HepG2 (cell line): Measurements from ENCODE around the gene PRKCI. TPM values are rescaled to one million over a fixed set of nuclear protein-coding genes. Genes with fewer than 3 reads are reported as not detected.

Experiments used
- KLF15 ChIP-seq: sonication (generic); formaldehyde crosslinking; IDR thresholded peaks from 2 replicates; pipeline ENCODE4 v1.8.1; 2023; ENCODE audit warnings: borderline replicate concordance, mild to moderate bottlenecking, inconsistent platforms, missing genetic modification reagents, mixed read lengths
- PCBP1 ChIP-seq: fragments of 200-400 bp; formaldehyde crosslinking; IDR thresholded peaks from 2 replicates; pipeline ENCODE4 v1.6.1; 2017; ENCODE audit warnings: mild to moderate bottlenecking, low read depth, low read length, borderline replicate concordance
- ZBTB8A ChIP-seq: sonication (generic); formaldehyde crosslinking; IDR thresholded peaks from 2 replicates; pipeline ENCODE4 v1.4.0; 2020; ENCODE audit warnings: mild to moderate bottlenecking, low read depth, missing genetic modification reagents, borderline replicate concordance
- polyA plus RNA-seq, 8 experiments: library from polyadenylated mRNA; depleted of rRNA in 3 of 8; stranded (reverse) in 7 of 8; unstranded in 1 of 8; fragments of >200 nt; fragmentation: Illumina TruSeq in 4 of 8; extraction: Trizol in 4 of 8; gene quantifications; 2 replicates each; pipeline versions ENCODE4 v1.2.1 to v1.2.3, GENCODE V29; 2011 to 2016; ENCODE audit warnings: low read depth in 4 of 8, missing spikeins in 1 of 8, mixed read lengths in 1 of 8; ENCODE audit not compliant: insufficient read depth in 1 of 8
- total RNA-seq, 5 experiments: library from RNA; depleted of rRNA; stranded (reverse); fragments of >200 nt; fragmentation: Illumina TruSeq; extraction: Trizol; gene quantifications; 2 replicates each; pipeline ENCODE4 v1.2.3, GENCODE V29; 2016; ENCODE audit warnings: low read depth in 1 of 5
- TF ChIP-seq, protein P1 (sequence below): sonication (generic); formaldehyde crosslinking; IDR thresholded peaks from 2 replicates; pipeline ENCODE4 v1.4.0; 2020; ENCODE audit warnings: mild to moderate bottlenecking, missing genetic modification reagents
- TF ChIP-seq, protein P2 (sequence below): sonication (generic); formaldehyde crosslinking; IDR thresholded peaks from 2 replicates; pipeline ENCODE4 v1.4.0; 2020; ENCODE audit warnings: low read depth, mild to moderate bottlenecking, missing genetic modification reagents
- TF ChIP-seq, protein P3 (sequence below): sonication (generic); formaldehyde crosslinking; IDR thresholded peaks from 2 replicates; pipeline ENCODE4 v1.4.0; 2020; ENCODE audit warnings: missing genetic modification reagents, mild to moderate bottlenecking, borderline replicate concordance

The PRKCI gene
- total and polyA plus RNA-seq, 2 of the 13 experiments (the other 11 are each of a cell fraction or from before 2014, with no cell fraction given) = 17.2 to 30.4 TPM

DNA sequence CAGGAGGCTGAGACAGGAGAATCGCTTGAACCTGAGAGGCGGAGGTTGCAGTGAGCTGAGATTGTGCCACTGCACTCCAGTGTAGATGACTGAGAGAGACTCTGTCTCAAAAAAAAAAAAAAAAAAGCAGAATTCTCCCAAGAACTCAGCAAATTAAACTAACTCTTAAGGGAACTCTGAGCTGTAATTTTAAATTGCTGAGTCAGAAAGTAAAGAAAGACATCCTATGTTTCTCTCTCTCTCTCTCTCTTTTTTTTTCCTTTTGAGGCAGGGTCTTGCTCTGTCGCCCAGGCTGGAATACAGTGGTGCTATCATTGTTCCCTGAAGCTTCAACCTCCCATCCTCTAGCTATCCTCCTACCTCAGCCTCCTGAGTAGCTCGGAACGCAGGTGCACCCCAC lies 20.7 kb upstream of the PRKCI start (continued):
- TF ChIP-seq, protein P1, sequence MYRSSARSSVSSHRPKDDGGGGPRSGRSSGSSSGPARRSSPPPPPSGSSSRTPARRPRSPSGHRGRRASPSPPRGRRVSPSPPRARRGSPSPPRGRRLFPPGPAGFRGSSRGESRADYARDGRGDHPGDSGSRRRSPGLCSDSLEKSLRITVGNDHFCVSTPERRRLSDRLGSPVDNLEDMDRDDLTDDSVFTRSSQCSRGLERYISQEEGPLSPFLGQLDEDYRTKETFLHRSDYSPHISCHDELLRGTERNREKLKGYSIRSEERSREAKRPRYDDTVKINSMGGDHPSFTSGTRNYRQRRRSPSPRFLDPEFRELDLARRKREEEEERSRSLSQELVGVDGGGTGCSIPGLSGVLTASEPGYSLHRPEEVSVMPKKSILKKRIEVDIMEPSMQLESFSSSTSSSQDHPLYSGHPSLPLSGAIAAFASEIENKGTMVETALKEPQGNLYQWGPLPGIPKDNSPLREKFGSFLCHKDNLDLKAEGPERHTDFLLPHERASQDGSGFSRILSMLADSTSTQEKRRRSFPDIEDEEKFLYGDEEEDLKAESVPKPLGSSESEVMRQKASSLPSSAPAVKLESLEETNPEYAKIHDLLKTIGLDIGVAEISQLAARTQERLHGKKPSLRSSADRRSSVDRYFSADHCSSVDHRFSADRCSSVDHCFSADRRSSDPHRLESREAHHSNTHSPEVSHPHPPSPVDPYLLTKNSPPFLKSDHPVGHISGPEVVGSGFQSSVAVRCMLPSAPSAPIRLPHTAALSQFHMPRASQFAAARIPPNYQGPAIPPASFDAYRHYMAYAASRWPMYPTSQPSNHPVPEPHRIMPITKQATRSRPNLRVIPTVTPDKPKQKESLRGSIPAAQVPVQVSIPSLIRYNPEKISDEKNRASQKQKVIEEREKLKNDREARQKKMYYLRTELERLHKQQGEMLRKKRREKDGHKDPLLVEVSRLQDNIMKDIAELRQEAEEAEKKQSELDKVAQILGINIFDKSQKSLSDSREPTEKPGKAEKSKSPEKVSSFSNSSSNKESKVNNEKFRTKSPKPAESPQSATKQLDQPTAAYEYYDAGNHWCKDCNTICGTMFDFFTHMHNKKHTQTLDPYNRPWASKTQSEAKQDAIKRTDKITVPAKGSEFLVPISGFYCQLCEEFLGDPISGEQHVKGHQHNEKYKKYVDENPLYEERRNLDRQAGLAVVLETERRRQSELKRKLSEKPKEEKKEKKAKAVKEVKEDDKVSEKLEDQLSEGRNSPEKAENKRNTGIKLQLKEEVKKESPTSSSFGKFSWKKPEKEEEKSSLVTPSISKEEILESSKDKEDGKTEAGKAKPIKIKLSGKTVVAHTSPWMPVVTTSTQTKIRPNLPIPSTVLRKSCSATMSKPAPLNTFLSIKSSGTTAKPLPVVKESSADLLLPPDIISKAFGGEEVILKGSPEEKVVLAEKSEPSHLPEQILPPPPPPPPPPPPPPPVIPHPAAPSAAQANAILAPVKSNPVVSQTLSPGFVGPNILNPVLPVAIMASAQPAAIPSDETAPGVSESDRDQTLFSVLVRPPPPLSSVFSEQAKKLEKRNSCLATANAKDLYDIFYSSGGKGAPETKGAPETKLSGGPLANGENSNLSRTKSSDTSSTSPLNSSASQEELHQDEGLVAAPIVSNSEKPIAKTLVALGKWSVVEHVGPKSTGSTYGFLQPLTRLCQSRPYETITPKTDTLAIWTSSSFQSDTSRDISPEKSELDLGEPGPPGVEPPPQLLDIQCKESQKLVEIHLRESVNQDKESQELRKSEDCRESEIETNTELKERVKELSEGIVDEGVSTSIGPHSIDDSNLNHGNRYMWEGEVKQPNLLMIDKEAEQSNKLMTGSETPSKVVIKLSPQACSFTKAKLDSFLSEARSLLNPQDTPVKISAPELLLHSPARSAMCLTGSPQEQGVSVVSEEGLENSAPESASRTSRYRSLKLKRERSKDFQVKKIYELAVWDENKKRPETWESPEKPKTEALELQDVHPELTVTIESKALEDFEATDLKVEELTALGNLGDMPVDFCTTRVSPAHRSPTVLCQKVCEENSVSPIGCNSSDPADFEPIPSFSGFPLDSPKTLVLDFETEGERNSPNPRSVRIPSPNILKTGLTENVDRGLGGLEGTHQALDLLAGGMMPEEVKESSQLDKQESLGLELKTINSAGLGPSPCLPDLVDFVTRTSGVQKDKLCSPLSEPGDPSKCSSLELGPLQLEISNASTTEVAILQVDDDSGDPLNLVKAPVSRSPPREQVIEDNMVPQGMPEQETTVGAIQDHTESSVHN (CRISPR knock-in tag) = no peak
- TF ChIP-seq, protein P2, sequence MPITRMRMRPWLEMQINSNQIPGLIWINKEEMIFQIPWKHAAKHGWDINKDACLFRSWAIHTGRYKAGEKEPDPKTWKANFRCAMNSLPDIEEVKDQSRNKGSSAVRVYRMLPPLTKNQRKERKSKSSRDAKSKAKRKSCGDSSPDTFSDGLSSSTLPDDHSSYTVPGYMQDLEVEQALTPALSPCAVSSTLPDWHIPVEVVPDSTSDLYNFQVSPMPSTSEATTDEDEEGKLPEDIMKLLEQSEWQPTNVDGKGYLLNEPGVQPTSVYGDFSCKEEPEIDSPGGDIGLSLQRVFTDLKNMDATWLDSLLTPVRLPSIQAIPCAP = no peak
- no peak for TF ChIP-seq ZBTB8A (CRISPR knock-in tag)
- no peak for TF ChIP-seq KLF15
- TF ChIP-seq, protein P3, sequence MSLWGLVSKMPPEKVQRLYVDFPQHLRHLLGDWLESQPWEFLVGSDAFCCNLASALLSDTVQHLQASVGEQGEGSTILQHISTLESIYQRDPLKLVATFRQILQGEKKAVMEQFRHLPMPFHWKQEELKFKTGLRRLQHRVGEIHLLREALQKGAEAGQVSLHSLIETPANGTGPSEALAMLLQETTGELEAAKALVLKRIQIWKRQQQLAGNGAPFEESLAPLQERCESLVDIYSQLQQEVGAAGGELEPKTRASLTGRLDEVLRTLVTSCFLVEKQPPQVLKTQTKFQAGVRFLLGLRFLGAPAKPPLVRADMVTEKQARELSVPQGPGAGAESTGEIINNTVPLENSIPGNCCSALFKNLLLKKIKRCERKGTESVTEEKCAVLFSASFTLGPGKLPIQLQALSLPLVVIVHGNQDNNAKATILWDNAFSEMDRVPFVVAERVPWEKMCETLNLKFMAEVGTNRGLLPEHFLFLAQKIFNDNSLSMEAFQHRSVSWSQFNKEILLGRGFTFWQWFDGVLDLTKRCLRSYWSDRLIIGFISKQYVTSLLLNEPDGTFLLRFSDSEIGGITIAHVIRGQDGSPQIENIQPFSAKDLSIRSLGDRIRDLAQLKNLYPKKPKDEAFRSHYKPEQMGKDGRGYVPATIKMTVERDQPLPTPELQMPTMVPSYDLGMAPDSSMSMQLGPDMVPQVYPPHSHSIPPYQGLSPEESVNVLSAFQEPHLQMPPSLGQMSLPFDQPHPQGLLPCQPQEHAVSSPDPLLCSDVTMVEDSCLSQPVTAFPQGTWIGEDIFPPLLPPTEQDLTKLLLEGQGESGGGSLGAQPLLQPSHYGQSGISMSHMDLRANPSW (CRISPR knock-in tag) = no peak
- no peak for TF ChIP-seq PCBP1
